NCI-H1694 (cell line): ENCODE results near the gene MYOCOS.
"Not testable (repeated sequence)": the region's sequence is repeated elsewhere in the genome, so short reads cannot be mapped to it uniquely, and the experiment has no call there.

ENCODE experiments used
- DNase-seq: peaks from one replicate; lab custom pipeline; 2025; lab: John Stamatoyannopoulos, UW

MYOCOS gene

GRCh38 chr1:171622152-171622462 lies at the start of gene MYOCOS:
Gene MYOCOS, plus strand, starts transcription at chr1:171622243. Its CDS starts 1,641 bp downstream, at chr1:171623884.
- DNase-seq = no peak

- no peak for DNase-seq
Observed at GRCh38 chr1:171576144-171576543, 45.9 kb upstream of the MYOCOS start.

GRCh38 chr1:171581226-171581625 lies 40.8 kb upstream of the MYOCOS start:
- DNase-seq = no peak

GRCh38 chr1:171581766-171582165 lies 40.3 kb upstream of the MYOCOS start:
- no peak for DNase-seq

GRCh38 chr1:171582589-171582988 lies 39.5 kb upstream of the MYOCOS start:
- no peak for DNase-seq

- no peak for DNase-seq
Observed at GRCh38 chr1:171583591-171584201, 38.3 kb upstream of the MYOCOS start.

GRCh38 chr1:171585715-171586114 lies 36.3 kb upstream of the MYOCOS start:
- no peak for DNase-seq

- no peak for DNase-seq
Observed at GRCh38 chr1:171588230-171588629, 33.8 kb upstream of the MYOCOS start.

- DNase-seq = no peak
Observed at GRCh38 chr1:171590022-171590421, 32.0 kb upstream of the MYOCOS start.

GRCh38 chr1:171595324-171595723 lies 26.7 kb upstream of the MYOCOS start:
- DNase-seq = no peak

GRCh38 chr1:171596119-171596518 lies 25.9 kb upstream of the MYOCOS start:
- no peak for DNase-seq

GRCh38 chr1:171596705-171597104 lies 25.3 kb upstream of the MYOCOS start:
- DNase-seq = no peak

GRCh38 chr1:171597203-171597602 lies 24.8 kb upstream of the MYOCOS start:
- DNase-seq = no peak

GRCh38 chr1:171600310-171600709 lies 21.7 kb upstream of the MYOCOS start:
- DNase-seq = not testable (repeated sequence)

GRCh38 chr1:171600862-171601261 lies 21.2 kb upstream of the MYOCOS start:
- DNase-seq = no peak

GRCh38 chr1:171603042-171603441 lies 19.0 kb upstream of the MYOCOS start:
- DNase-seq = not testable (repeated sequence)

GRCh38 chr1:171606402-171606941 lies 15.6 kb upstream of the MYOCOS start:
- DNase-seq = no peak

- DNase-seq = no peak
Observed at GRCh38 chr1:171610385-171610784, 11.7 kb upstream of the MYOCOS start.

GRCh38 chr1:171611306-171611705 lies 10.7 kb upstream of the MYOCOS start:
- no peak for DNase-seq

GRCh38 chr1:171613282-171613681 lies 8.8 kb upstream of the MYOCOS start:
- no peak for DNase-seq

GRCh38 chr1:171615122-171615906 lies 6.7 kb upstream of the MYOCOS start:
- not testable (repeated sequence) for DNase-seq

- DNase-seq = no peak
Observed at GRCh38 chr1:171616586-171616985, 5.5 kb upstream of the MYOCOS start.

- DNase-seq = no peak
Observed at GRCh38 chr1:171623651-171624331, 1.7 kb downstream of the MYOCOS start.
